HG02588 (cell line): Measurements from ENCODE around the gene TFAP2A.
A peak's percentile ranks its signal among the peaks of the same experiment; 100 is the strongest.

Experiments
- ATAC-seq: cut with Tn5 transposase; IDR thresholded peaks from one replicate; pipeline ENCODE4 v1.9.1; 2021; ENCODE audit warnings: mild to moderate bottlenecking, moderate library complexity; ENCODE audit not compliant: unreplicated experiment

TFAP2A gene

GRCh38 chr6:10414756-10415616 lies at the start of gene TFAP2A:
TSS of gene TFAP2A (minus strand) at chr6:10415074. CDS start at chr6:10414991, 83 bp downstream.
- no peak for ATAC-seq

DNA sequence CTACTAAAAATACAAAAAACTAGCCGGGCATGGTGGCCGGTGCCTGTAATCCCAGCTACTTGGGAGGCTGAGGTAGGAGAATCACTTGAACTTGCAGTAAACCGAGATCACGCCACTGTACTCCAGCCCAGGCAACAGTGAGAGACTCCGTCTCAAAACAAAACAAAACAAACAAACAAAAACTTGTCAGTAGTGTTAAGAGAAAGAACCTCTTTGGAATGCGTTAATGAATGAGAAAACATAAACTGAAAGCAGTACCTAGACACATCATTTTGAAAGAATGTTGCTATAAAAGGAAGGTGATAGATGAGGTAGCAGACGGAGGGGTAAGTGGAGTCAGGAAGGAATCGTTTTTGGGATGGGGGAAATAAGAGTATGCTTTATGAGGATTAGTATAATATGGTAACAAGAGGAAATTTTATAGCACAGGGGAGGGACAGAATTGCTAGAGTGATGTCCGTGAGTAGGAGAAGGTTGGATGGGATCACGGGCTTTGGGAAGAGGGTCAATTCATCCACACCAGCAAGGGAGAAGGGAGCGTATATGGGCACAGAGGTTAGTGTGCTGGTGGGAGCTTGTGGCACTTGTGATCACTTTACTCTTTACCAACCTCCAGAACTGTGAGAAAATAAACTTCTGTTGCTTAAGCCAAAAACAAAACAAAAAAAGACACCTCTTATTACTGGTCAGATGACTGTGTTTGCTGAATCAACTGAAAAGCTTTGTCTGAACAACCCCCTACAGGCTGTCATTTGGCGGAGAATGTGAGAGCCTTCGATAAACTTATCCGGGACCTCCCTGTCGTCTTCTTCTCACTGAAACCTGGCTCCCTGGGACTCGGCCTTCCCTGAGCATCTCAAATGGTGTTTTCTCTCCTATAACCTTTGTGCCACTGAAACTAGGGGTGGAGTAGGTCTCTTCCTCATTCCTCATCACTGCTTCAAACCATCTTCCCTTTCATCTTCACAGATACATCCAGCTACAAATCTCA lies 48.9 kb upstream of the TFAP2A start:
- ATAC-seq = no peak

GRCh38 chr6:10463040-10463439 lies 48.2 kb upstream of the TFAP2A start:
- no peak for ATAC-seq

DNA sequence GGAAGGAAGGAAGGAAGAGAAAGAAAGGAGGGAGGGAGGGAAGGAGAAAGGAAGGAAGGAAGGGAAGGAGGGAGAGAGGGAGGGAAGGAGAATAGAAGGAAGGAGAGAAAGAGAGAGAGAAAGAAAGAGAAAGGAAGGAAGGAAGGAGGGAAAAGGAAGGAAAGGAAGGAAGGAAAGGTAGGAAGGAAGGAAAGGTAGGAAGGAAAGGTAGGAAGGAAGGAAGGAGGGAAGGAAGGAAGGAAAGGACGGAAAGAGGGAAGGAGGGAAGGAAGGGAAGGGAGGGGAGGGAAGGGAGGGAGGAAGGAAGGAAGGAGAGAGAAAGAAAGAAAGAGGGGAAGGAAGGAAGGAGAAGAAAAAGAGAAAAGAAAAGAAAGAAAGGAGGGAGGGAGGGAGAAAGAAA lies 47.0 kb upstream of the TFAP2A start:
- no peak for ATAC-seq

GRCh38 chr6:10460096-10460495 lies 45.2 kb upstream of the TFAP2A start:
- ATAC-seq = peak; percentile 95

GRCh38 chr6:10458287-10458686 lies 43.4 kb upstream of the TFAP2A start:
- ATAC-seq = no peak

GRCh38 chr6:10453596-10453995 lies 38.7 kb upstream of the TFAP2A start:
- no peak for ATAC-seq

- no peak for ATAC-seq
These were observed 37.1 kb upstream of the TFAP2A start for GRCh38 chr6:10451828-10452509.

- ATAC-seq = no peak
These were observed 36.5 kb upstream of the TFAP2A start for GRCh38 chr6:10451394-10451793.

DNA sequence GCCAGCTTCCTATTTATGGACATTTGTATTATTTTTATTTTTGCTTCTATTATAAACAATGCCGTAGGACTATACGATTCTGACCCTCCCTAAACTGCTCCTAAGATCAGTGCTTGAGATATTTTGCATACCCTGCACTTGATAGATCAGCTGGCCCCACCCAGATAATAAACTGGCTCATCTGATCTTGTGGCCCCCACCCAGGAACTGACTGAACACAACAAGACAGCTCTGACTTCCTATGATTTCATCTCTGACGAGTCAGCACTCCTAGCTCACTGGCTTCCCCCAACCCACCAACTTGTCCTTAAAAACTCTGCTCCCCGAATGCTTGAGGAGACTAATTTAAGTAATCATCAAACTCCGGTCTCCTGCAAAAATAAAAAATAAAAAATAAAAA lies 34.9 kb upstream of the TFAP2A start:
- ATAC-seq = no peak

GRCh38 chr6:10448096-10448495 lies 33.2 kb upstream of the TFAP2A start:
- ATAC-seq = no peak

- no peak for ATAC-seq
These were observed 31.7 kb upstream of the TFAP2A start for GRCh38 chr6:10446548-10446947.

DNA sequence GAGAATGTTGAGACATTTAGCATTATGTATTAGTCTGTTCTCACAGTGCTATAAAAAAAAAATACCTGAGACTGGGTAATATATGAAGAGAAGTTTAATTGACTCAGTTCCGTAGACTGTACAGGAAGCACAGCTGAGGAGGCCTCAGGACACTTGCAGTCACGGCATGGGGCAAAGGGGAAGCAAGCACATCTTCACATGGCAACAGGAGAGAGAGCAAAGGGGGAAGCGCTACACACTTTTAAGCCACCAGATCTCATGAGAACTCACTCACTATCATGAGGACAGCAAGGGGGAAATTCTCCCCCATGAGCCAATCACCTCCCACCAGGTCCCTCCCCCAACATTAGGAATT lies 26.8 kb upstream of the TFAP2A start:
- ATAC-seq = no peak

- no peak for ATAC-seq
These were observed 26.3 kb upstream of the TFAP2A start for GRCh38 chr6:10441004-10441654.

- ATAC-seq = no peak
These were observed 23.0 kb upstream of the TFAP2A start for GRCh38 chr6:10437891-10438290.

- ATAC-seq = no peak
These were observed 19.4 kb upstream of the TFAP2A start for GRCh38 chr6:10434235-10434634.

DNA sequence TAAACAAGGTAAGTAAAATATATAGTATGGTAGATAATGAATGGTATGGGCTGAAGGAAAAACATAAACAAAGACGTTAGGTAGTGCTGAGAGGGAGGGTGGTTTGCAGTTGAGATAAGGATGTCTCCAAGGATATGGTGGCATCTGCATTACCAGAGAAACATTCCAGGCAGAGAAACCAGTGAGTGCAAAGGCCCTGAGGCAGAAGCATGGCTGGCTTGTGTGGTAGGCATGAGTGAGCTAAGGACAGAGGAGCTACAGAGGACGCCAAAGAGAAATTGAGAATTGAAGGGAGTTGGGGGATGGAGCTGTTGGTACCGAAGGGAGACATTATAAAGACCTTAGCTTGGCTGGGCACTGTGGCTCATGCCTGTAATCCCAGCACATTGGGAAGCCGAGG lies 18.4 kb upstream of the TFAP2A start:
- no peak for ATAC-seq

- no peak for ATAC-seq
These were observed 16.7 kb upstream of the TFAP2A start for GRCh38 chr6:10431423-10432164.

GRCh38 chr6:10429638-10430427 lies 15.0 kb upstream of the TFAP2A start:
- ATAC-seq = peak; percentile 61
